C4-2B (cell line): ENCODE results near the gene CAPN12.

Experiments
- H3K27ac ChIP-seq: fragments of 450-650 bp; 2 replicates; pipeline ENCODE4 v1.5.1; 2017
- CTCF ChIP-seq: fragments of 450-650 bp; conservative IDR thresholded peaks from 2 replicates; pipeline ENCODE4 v1.5.1; 2017; ENCODE audit warnings: mild to moderate bottlenecking
- ZFX ChIP-seq: fragments of 450-650 bp; IDR thresholded peaks from 2 replicates; pipeline ENCODE4 v1.6.1; 2017

Gene CAPN12

GRCh38 chr19:38733493-38734175 lies 10.6 kb downstream of the CAPN12 start:
- TF ChIP-seq ZFX (no peak), CTCF (no peak)
- H3K27ac ChIP-seq, result no peak overlapping the region

- TF ChIP-seq CTCF, result no peak
- TF ChIP-seq ZFX, result no peak
- no peak overlapping the region; the same call in 1 of the 2 replicates for H3K27ac ChIP-seq
Observed at GRCh38 chr19:38733241-38733492, 11.1 kb downstream of the CAPN12 start.

DNA sequence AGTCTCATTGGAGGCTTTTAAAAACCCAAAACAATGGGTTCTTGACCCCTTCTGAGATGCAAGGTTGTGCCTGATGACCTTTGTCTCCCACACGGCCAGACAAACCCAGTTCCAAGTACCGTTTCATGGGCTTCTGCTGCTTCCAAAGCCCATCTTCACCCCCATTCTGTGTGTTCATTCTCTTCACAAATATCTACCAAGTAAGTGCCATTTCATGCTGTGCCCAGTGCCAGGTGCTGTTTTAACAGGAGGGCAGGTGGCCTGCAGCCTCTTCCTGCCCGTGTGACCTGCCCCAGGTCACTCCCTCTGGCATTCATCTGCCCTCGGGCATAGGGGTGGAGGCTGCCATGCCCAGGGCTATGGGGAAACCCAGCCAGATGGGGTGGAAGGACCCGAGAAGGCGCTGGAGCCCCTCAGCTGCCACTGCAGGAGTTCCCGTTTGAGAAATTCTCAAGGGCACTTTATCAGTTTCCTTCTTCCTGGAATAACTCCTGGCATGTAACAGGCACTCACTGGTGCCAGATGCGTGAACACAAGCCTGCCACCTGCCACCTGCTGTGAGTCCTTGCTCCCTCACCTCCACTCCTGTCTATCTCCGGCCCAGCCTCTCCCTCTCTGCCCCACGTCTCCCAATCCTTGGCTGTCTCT lies 12.5 kb downstream of the CAPN12 start:
- peak overlapping the region; percentile 67 for H3K27ac ChIP-seq
- no peak for TF ChIP-seq CTCF

GRCh38 chr19:38730731-38731589 lies 13.3 kb downstream of the CAPN12 start:
- no peak for TF ChIP-seq ZFX
- no peak for TF ChIP-seq CTCF
- H3K27ac ChIP-seq, result peak overlapping the region; percentile 67

GRCh38 chr19:38730470-38730730 lies 13.9 kb downstream of the CAPN12 start:
- TF ChIP-seq CTCF (no peak), ZFX (no peak)

GRCh38 chr19:38729653-38730469 lies 14.4 kb downstream of the CAPN12 start:
- TF ChIP-seq ZFX (no peak), CTCF (peak; percentile 87)
- no peak overlapping the region for H3K27ac ChIP-seq

More at GRCh38 chr19:38730470-38730730, 13.9 kb downstream of the CAPN12 start:
- H3K27ac ChIP-seq, result peak overlapping the region; percentile 67
